HFFc6 (cell line): ENCODE results near the gene LENG8. TPM values are rescaled to one million over a fixed set of nuclear protein-coding genes. Genes with fewer than 3 reads are reported as not detected.

Experiments
- DNase-seq: peaks from one replicate; pipeline ENCODE4 v3.0.0-alpha.2; 2018
- H3K27ac Mint-ChIP-seq: 2 replicates; pipeline ENCODE4 v1.8.0; 2020; ENCODE audit warnings: mild to moderate bottlenecking, mixed read lengths
- H3K27me3 Mint-ChIP-seq: 2 replicates; pipeline ENCODE4 v1.8.0; 2021; ENCODE audit warnings: mild to moderate bottlenecking, moderate library complexity, mixed read lengths; ENCODE audit not compliant: insufficient read depth
- H3K36me3 Mint-ChIP-seq: 2 replicates; pipeline ENCODE4 v1.8.0; 2021; ENCODE audit warnings: low read depth, mixed read lengths
- H3K4me1 Mint-ChIP-seq: 2 replicates; pipeline ENCODE4 v1.8.0; 2020; ENCODE audit warnings: low read depth, mixed read lengths
- H3K4me3 Mint-ChIP-seq: 2 replicates; pipeline ENCODE4 v1.8.0; 2020; ENCODE audit warnings: mild to moderate bottlenecking, moderate library complexity, mixed read lengths
- H3K9me3 Mint-ChIP-seq: 2 replicates; pipeline ENCODE4 v1.8.0; 2020; ENCODE audit warnings: mild to moderate bottlenecking, mixed read lengths
- total RNA-seq, 6 experiments: library from RNA; stranded (reverse); fragmentation: NEBNext Ultra II Directional; extraction: Animal tissue kit (Norgen Biotek cat#: 25700); gene quantifications; 2 replicates in 1 of 6; 3 replicates in 5 of 6; pipeline ENCODE4 v1.2.3, GENCODE V29; 2021
- TF ChIP-seq, protein P1 (sequence below): fragments of 200-600 bp; sonication (generic); IDR thresholded peaks from 2 replicates; pipeline ENCODE4 v1.5.0; 2021; ENCODE audit warnings: antibody characterized with exemption, mild to moderate bottlenecking

The LENG8 gene
- total RNA-seq, 6 experiments from 2014 or later, result 70.7 to 76.5 (median 74.0) TPM

DNA sequence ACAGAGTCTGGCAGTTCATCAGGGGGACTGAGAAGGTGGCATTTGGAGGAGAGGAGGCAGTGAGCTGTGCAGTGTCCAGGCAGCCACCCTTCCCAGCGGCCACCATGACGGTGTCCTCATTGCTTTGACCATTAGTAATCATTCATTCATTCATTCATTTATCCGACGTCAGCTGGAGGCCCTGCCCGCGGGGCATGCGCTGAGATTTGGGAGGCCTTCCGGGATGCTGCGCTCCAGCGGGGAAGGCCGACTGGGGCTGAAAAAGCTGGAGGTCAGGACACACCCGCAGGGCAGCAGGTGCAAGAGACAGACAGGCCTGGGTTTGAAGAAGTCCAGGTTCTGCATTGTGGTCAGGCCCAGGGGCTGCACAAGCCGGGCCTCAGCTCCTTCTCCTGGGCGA lies 24.8 kb upstream of the LENG8 start:
- H3K4me1 Mint-ChIP-seq, result no peaks in the 10 kb centered on the region
- H3K27ac Mint-ChIP-seq, result no peak overlapping the region
- no peak for DNase-seq
- peaks cover 14% of the 10 kb centered on the region for H3K27me3 Mint-ChIP-seq
- H3K36me3 Mint-ChIP-seq, result no peaks in the 10 kb centered on the region
- no peaks in the 10 kb centered on the region for H3K9me3 Mint-ChIP-seq
- TF ChIP-seq, protein P1, sequence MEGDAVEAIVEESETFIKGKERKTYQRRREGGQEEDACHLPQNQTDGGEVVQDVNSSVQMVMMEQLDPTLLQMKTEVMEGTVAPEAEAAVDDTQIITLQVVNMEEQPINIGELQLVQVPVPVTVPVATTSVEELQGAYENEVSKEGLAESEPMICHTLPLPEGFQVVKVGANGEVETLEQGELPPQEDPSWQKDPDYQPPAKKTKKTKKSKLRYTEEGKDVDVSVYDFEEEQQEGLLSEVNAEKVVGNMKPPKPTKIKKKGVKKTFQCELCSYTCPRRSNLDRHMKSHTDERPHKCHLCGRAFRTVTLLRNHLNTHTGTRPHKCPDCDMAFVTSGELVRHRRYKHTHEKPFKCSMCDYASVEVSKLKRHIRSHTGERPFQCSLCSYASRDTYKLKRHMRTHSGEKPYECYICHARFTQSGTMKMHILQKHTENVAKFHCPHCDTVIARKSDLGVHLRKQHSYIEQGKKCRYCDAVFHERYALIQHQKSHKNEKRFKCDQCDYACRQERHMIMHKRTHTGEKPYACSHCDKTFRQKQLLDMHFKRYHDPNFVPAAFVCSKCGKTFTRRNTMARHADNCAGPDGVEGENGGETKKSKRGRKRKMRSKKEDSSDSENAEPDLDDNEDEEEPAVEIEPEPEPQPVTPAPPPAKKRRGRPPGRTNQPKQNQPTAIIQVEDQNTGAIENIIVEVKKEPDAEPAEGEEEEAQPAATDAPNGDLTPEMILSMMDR, result no peak
- H3K4me3 Mint-ChIP-seq, result no peak overlapping the region

DNA sequence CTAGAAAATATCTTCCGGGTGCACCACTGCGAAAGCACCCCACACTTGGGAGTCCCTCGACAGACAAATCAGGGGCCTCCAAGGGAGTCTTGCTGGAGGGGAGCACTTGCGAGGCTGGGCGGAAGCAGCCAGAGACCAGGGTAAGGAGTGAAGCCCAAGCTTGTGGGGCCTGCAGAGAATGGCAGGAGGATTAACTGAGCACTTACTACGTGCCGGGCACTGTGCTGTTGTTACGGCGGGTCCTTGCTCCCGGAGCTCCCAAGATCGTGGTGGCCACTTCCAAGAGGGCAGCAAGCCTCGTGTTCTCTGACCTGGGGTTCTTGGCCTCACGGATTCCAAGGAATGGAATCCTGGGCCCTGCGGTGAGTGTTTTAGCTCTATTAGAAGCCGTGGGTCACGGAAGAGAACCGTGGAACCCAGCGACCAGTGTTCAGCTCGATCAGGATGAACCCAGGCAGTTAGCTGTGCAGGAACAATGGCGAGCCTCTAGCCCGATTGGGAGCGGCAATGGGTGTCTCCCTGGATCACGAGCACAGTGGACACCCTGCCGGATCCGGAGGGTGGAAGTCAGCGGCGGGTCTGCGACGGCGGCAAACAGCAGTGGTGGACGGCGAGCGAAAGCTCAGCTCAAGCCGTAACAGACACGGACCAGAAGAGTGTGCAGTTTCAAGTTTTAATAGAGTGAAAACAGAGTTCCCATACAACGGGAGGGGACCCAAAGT lies 24.2 kb upstream of the LENG8 start:
- no peak for DNase-seq
- Mint-ChIP-seq H3K4me3 (no peak overlapping the region), H3K27me3 (peaks cover 16% of the 10 kb centered on the region), H3K27ac (no peak overlapping the region), H3K36me3 (no peaks in the 10 kb centered on the region), H3K4me1 (no peaks in the 10 kb centered on the region), H3K9me3 (no peaks in the 10 kb centered on the region)
- TF ChIP-seq, protein P1, result no peak

DNA sequence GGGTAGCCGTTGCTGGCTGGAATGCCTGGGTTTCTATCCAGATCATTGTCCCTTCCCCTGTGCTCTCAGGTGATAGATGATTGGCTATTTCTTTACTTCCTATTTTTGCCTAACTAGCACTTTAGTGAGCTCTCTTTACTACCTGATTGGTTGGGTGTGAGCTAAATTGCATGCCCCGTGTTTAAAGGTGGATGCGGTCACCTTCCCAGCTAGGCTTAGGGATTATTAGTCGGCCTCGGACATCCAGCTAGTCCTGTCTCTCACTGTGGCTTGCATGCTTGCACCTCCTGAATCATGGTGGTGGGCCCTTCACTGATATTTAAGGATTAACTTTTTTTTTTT lies 23.6 kb upstream of the LENG8 start:
- no peak overlapping the region for H3K27ac Mint-ChIP-seq
- no peak for DNase-seq
- H3K27me3 Mint-ChIP-seq, result peaks cover 16% of the 10 kb centered on the region
- no peaks in the 10 kb centered on the region for H3K36me3 Mint-ChIP-seq
- H3K4me3 Mint-ChIP-seq, result no peak overlapping the region
- no peaks in the 10 kb centered on the region for H3K4me1 Mint-ChIP-seq
- H3K9me3 Mint-ChIP-seq, result no peaks in the 10 kb centered on the region
- TF ChIP-seq, protein P1, result no peak

DNA sequence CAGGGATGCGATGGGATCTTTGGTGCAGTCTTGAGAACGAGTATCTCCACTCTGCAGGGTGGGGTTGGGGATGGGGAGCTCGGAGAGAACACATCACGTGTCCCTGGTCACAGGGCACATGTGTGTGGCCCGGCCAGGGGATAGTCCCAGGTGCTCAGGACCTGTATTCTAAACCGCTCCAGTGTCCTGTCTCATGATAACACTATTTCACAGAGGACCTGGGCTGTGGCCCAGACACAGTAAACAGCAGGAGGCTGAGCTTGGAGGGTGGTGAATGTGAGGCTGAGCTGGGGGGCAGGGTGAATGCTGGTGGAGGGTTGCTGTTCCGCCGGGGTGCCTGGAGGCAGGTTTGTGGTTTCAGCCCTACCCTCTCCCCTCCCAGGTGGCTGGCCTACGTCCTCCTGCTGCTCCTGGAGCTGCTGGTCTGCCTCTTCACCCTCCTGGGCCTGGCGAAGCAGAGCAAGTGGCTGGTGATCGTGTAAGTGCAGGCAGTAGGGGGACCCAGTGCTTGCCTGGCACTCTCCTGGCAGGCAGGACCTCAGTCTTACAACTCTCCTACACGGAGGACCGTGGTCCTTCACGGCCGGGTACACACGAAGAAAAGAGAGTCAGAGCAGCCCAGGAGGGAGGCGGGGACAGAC lies 22.6 kb upstream of the LENG8 start:
- no peak for DNase-seq
- Mint-ChIP-seq H3K36me3 (no peaks in the 10 kb centered on the region), H3K9me3 (no peaks in the 10 kb centered on the region), H3K4me1 (no peaks in the 10 kb centered on the region), H3K4me3 (no peak overlapping the region), H3K27me3 (peaks cover 17% of the 10 kb centered on the region), H3K27ac (no peak overlapping the region)
- TF ChIP-seq, protein P1, result no peak

DNA sequence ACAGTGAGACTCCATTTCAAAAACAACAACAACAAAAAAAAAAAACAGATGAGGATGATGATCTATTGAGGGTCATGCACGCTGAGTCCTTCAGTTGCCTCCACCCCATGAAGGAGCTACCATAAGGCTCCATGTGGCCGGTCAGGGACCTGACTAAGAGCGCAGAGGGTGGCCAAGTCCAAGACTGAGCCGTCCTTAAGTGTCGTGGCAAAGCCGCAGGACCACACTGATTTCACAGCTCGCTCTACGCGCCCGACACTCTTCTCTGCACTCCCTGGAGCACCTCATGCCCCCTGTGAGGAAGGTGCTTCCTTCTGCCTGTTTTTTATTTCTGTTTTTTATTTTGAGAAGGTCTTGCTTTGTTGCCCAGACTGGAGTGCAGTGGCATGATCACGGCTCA lies 21.4 kb upstream of the LENG8 start:
- H3K4me3 Mint-ChIP-seq, result no peak overlapping the region
- no peaks in the 10 kb centered on the region for H3K9me3 Mint-ChIP-seq
- H3K27ac Mint-ChIP-seq, result no peak overlapping the region
- TF ChIP-seq, protein P1, result no peak
- H3K4me1 Mint-ChIP-seq, result no peaks in the 10 kb centered on the region
- H3K27me3 Mint-ChIP-seq, result peaks cover 18% of the 10 kb centered on the region; the same call in 1 of the 2 replicates
- H3K36me3 Mint-ChIP-seq, result no peaks in the 10 kb centered on the region
- DNase-seq, result no peak
